HCT116 (cell line): Measurements from ENCODE around the gene KNOP1. TPM values are rescaled to one million over a fixed set of nuclear protein-coding genes. Genes with fewer than 3 reads are reported as not detected.
A peak's percentile ranks its signal among the peaks of the same experiment; 100 is the strongest.

Experiments used
- ATAC-seq: fragments of 200-7000 bp; cut with Tn5 transposase; 2 replicates; pipeline ENCODE4 v1.9.1; 2020; ENCODE audit warnings: mild to moderate bottlenecking, moderate library complexity
- BruUV-seq: library from RNA; stranded (reverse); fragments of 400-500 nt; replicated peaks from 2 replicates; lab custom pipeline; 2021; lab: Mats Ljungman, UMichigan
- CTCF ChIA-PET: fragments of 300-600 bp; sonication (Branson Sonifier 250); formaldehyde crosslinking; loops from one replicate; lab custom pipeline; 2021; ENCODE audit warnings: antibody characterized with exemption; lab: Charles Lee
- POLR2A ChIA-PET: fragments of 300-600, 350-600 bp; sonication (Branson Sonifier 250); formaldehyde crosslinking; loops from one replicate; lab custom pipeline; 2021; ENCODE audit warnings: antibody characterized with exemption; lab: Charles Lee
- RAD21 ChIA-PET, 2 experiments: fragments of 300-600 bp; sonication (Branson Sonifier 250); formaldehyde crosslinking; loops; one replicate each; lab custom pipeline; 2023; ENCODE audit warnings: low total read pairs in 2 of 2; ENCODE audit not compliant: uncharacterized antibody in 2 of 2, unreplicated experiment in 2 of 2, low non-redundant PET in 1 of 2; lab: Charles Lee
- DNase-seq: peaks from one replicate; pipeline ENCODE4 v3.0.0-alpha.2; 2010; ENCODE audit warnings: low read depth, low spot score
- H2AFZ ChIP-seq: fragments of 200-600 bp; shearing (Covaris generic), sonication (generic); 2 replicates; pipeline ENCODE4 v1.6.1; 2017; ENCODE audit warnings: low read depth, mixed run types, mixed read lengths, antibody characterized with exemption, low read length; ENCODE audit not compliant: poor library complexity, severe bottlenecking
- H3K27ac ChIP-seq: 2 replicates; pipeline ENCODE4 v1.5.1; 2012; ENCODE audit warnings: low read depth, low read length
- H3K27me3 ChIP-seq: fragments of 200-600 bp; sonication (generic); 2 replicates; pipeline ENCODE4 v1.6.1; 2016; ENCODE audit warnings: mixed run types, low read length, mixed read lengths; ENCODE audit not compliant: insufficient read depth
- H3K36me3 ChIP-seq, 2 experiments: fragments of 200-500 bp in 1 of 2; fragments of 200-600 bp in 1 of 2; sonication (Bioruptor generic) in 1 of 2; sonication (generic) in 1 of 2; 2 replicates each; pipeline versions ENCODE4 v1.5.1 to v1.6.1; 2014 to 2016; ENCODE audit warnings: low read length in 2 of 2, inconsistent platforms in 1 of 2, mixed read lengths in 1 of 2, mixed run types in 1 of 2; ENCODE audit not compliant: insufficient read depth in 2 of 2, control insufficient read depth in 1 of 2
- H3K4me1 ChIP-seq, 2 experiments: fragments of 200-600 bp in 1 of 2; sonication (generic) in 1 of 2; 2 replicates each; pipeline versions ENCODE4 v1.5.1 to v1.6.1; 2012 to 2017; ENCODE audit warnings: low read length in 2 of 2, inconsistent platforms in 1 of 2, mild to moderate bottlenecking in 1 of 2, mixed read lengths in 1 of 2, mixed run types in 1 of 2, moderate library complexity in 1 of 2; ENCODE audit not compliant: insufficient read depth in 2 of 2, control insufficient read depth in 1 of 2
- H3K4me2 ChIP-seq: fragments of 200-600 bp; sonication (generic); 2 replicates; pipeline ENCODE4 v1.6.1; 2017; ENCODE audit warnings: mixed run types, low read length, mixed read lengths
- H3K4me3 ChIP-seq, 2 experiments: fragments of 200-600 bp in 1 of 2; sonication (generic) in 1 of 2; replicated peaks in 1 of 2; 2 replicates each; pipeline ENCODE4 v1.5.1; 2011 to 2016; ENCODE audit warnings: low read length in 2 of 2, control low read depth in 1 of 2, low read depth in 1 of 2, mild to moderate bottlenecking in 1 of 2, mixed read lengths in 1 of 2, mixed run types in 1 of 2
- H3K79me2 ChIP-seq: fragments of 200-600 bp; sonication (generic); 2 replicates; pipeline ENCODE4 v1.6.1; 2017; ENCODE audit warnings: mild to moderate bottlenecking, mixed run types, low read length, moderate library complexity, mixed read lengths; ENCODE audit not compliant: insufficient read depth
- H3K9ac ChIP-seq: fragments of 200-600 bp; sonication (generic); 2 replicates; pipeline ENCODE4 v1.6.1; 2016; ENCODE audit warnings: low read length, mixed read lengths
- H3K9me2 ChIP-seq: fragments of 200-600 bp; sonication (generic), shearing (Covaris generic); 2 replicates; pipeline ENCODE4 v1.6.1; 2017; ENCODE audit warnings: mixed run types, mild to moderate bottlenecking, moderate library complexity; ENCODE audit not compliant: insufficient read depth
- H3K9me3 ChIP-seq, 2 experiments: fragments of 200-500 bp in 1 of 2; fragments of 200-600 bp in 1 of 2; sonication (Bioruptor generic) in 1 of 2; sonication (generic) in 1 of 2; 2 replicates each; pipeline ENCODE4 v1.6.1; 2014 to 2017; ENCODE audit warnings: low read length in 2 of 2, mixed read lengths in 2 of 2, inconsistent platforms in 1 of 2, low read depth in 1 of 2, mild to moderate bottlenecking in 1 of 2, mixed run types in 1 of 2, moderate library complexity in 1 of 2; ENCODE audit not compliant: control insufficient read depth in 1 of 2, insufficient read depth in 1 of 2
- H4K20me1 ChIP-seq: fragments of 200-600 bp; sonication (generic), shearing (Covaris generic); 2 replicates; pipeline ENCODE4 v1.6.1; 2017; ENCODE audit warnings: mixed run types, mild to moderate bottlenecking, moderate library complexity; ENCODE audit not compliant: insufficient read depth
- ATF3 ChIP-seq: IDR thresholded peaks from 2 replicates; pipeline ENCODE4 v1.6.1; 2012
- CBX3 ChIP-seq: IDR thresholded peaks from 2 replicates; pipeline ENCODE4 v1.6.1; 2012; ENCODE audit warnings: low read depth
- CEBPB ChIP-seq: IDR thresholded peaks from 2 replicates; pipeline ENCODE4 v1.6.1; 2012; ENCODE audit warnings: low read depth
- ELF1 ChIP-seq: IDR thresholded peaks from 2 replicates; pipeline ENCODE4 v1.6.1; 2012; ENCODE audit warnings: low read depth, borderline replicate concordance
- EZH2 ChIP-seq: fragments of 200-600 bp; sonication (generic); IDR thresholded peaks from 2 replicates; pipeline ENCODE4 v1.6.1; 2017; ENCODE audit warnings: antibody characterized with exemption, mixed run types
- EZH2phosphoT487 ChIP-seq: fragments of 200-600 bp; IDR thresholded peaks from 2 replicates; pipeline ENCODE4 v1.6.1; 2018; ENCODE audit warnings: antibody characterized with exemption, borderline replicate concordance
- FOSL1 ChIP-seq: IDR thresholded peaks from 2 replicates; pipeline ENCODE4 v1.6.1; 2012; ENCODE audit warnings: low read depth
- JUND ChIP-seq: IDR thresholded peaks from 2 replicates; pipeline ENCODE4 v1.6.1; 2012
- POLR2AphosphoS5 ChIP-seq: IDR thresholded peaks from 2 replicates; pipeline ENCODE4 v1.6.1; 2011; ENCODE audit warnings: mild to moderate bottlenecking, low read depth, low read length, moderate library complexity
- SIN3A ChIP-seq: IDR thresholded peaks from 2 replicates; pipeline ENCODE4 v1.6.1; 2012; ENCODE audit warnings: low read depth
- SP1 ChIP-seq: IDR thresholded peaks from 2 replicates; pipeline ENCODE4 v1.6.1; 2012; ENCODE audit warnings: low read depth
- TCF7L2 ChIP-seq: IDR thresholded peaks from 2 replicates; pipeline ENCODE4 v1.7.0; 2011; ENCODE audit warnings: borderline replicate concordance, inconsistent platforms; ENCODE audit not compliant: insufficient read depth, insufficient read length; ENCODE audit errors: extremely low read depth
- YY1 ChIP-seq: IDR thresholded peaks from 2 replicates; pipeline ENCODE4 v1.6.1; 2011; ENCODE audit warnings: low read length, low read depth, moderate library complexity, mild to moderate bottlenecking; ENCODE audit not compliant: insufficient replicate concordance; ENCODE audit errors: extremely low read depth
- ZFX ChIP-seq: fragments of 450-650 bp; IDR thresholded peaks from 2 replicates; pipeline ENCODE4 v1.6.1; 2017
- ZNF274 ChIP-seq: fragments of 200-500 bp; sonication (Bioruptor generic); IDR thresholded peaks from 2 replicates; pipeline ENCODE4 v1.6.1; 2014; ENCODE audit warnings: mild to moderate bottlenecking, low read depth, low read length, inconsistent platforms
- intact Hi-C: fragments of 100-400 bp; cut with micrococcal nuclease; formaldehyde crosslinking; loops from 2 replicates; pipeline ENCODE4 v1.10.0; 2022
- total RNA-seq: library from RNA; stranded (reverse); gene quantifications from one replicate; pipeline ENCODE4 v1.2.1, GENCODE V29; 2021; ENCODE audit not compliant: unreplicated experiment
- TF ChIP-seq, protein P1 (sequence below), 3 experiments: fragments of 200-600 bp in 1 of 3; sonication (generic) in 1 of 3; IDR thresholded peaks in 2 of 3; conservative IDR thresholded peaks in 1 of 3; 2 replicates each; pipeline ENCODE4 v1.5.1; 2012 to 2017; ENCODE audit warnings: low read depth in 2 of 3, low read length in 2 of 3, antibody characterized with exemption in 1 of 3, borderline replicate concordance in 1 of 3, control low read depth in 1 of 3, mild to moderate bottlenecking in 1 of 3, mixed read lengths in 1 of 3, mixed run types in 1 of 3, moderate library complexity in 1 of 3; ENCODE audit not compliant: insufficient read depth in 1 of 3
- TF ChIP-seq, protein P2 (sequence below): IDR thresholded peaks from 2 replicates; pipeline ENCODE4 v1.6.1; 2012; ENCODE audit warnings: low read depth

KNOP1 gene
- total RNA-seq, 1 experiment from 2014 or later = 34.6 TPM

DNA sequence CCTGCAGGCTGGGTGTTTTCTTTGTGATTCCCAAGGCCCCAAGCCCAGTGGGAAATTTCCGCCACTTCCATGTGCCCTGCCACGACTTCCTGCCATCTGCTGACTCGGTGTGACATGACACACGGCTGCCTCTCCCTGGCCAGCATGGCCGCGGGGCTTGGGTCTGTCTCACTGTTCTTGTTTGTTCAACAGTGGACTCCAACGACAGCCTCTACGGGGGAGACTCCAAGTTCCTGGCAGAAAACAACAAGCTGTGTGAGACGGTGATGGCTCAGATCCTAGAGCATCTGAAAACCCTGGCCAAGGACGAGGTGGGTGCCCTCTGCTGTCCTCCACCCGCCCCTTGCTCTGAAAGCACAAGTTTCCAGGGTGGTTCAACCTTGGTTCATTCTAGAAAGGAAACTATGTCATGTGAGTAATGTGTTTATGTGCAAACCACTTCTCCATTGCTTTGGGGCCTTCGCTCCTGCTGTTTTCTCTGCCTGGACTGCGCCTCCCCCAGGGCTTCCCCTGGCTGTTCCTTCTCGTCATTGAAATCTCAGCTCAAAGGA is 26.8 kb downstream of the KNOP1 start:
- Histone ChIP-seq H3K4me3 (no peak overlapping the region), H3K79me2 (no peaks in the 10 kb centered on the region), H4K20me1 (no peaks in the 10 kb centered on the region), H3K4me2 (no peak overlapping the region), H3K9me3 (no peaks in the 10 kb centered on the region), H3K9ac (no peak overlapping the region), H3K36me3 (no peaks in the 10 kb centered on the region), H2AFZ (no peak overlapping the region), H3K27me3 (no peaks in the 10 kb centered on the region), H3K4me1 (peaks cover 4 to 6% of the 10 kb centered on the region in 2 experiments), H3K9me2 (no peaks in the 10 kb centered on the region), H3K27ac (no peak overlapping the region)
- RAD21 ChIA-PET = no interaction called here
- 0 out of 2 replicates have a peak, but pooled peaks have one; percentile 22 for ATAC-seq
- no peak for DNase-seq
- CTCF ChIA-PET = no interaction called here
- intact Hi-C loops = no loop called here
- no TSS peak for BruUV-seq
- POLR2A ChIA-PET = no interaction called here
- TF ChIP-seq EZH2phosphoT487 (no peak), POLR2AphosphoS5 (no peak), ZFX (no peak), ELF1 (no peak), TCF7L2 (no peak), FOSL1 (no peak), SP1 (no peak), SIN3A (no peak), CBX3 (no peak), ATF3 (no peak), JUND (no peak), YY1 (no peak), ZNF274 (no peak), EZH2 (no peak), CEBPB (no peak)
- TF ChIP-seq, protein P1, sequence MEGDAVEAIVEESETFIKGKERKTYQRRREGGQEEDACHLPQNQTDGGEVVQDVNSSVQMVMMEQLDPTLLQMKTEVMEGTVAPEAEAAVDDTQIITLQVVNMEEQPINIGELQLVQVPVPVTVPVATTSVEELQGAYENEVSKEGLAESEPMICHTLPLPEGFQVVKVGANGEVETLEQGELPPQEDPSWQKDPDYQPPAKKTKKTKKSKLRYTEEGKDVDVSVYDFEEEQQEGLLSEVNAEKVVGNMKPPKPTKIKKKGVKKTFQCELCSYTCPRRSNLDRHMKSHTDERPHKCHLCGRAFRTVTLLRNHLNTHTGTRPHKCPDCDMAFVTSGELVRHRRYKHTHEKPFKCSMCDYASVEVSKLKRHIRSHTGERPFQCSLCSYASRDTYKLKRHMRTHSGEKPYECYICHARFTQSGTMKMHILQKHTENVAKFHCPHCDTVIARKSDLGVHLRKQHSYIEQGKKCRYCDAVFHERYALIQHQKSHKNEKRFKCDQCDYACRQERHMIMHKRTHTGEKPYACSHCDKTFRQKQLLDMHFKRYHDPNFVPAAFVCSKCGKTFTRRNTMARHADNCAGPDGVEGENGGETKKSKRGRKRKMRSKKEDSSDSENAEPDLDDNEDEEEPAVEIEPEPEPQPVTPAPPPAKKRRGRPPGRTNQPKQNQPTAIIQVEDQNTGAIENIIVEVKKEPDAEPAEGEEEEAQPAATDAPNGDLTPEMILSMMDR (IDR thresholded peaks at IDR 0.05 in 2 of 3, conservative IDR thresholded peaks at IDR 0.05 in 1 of 3; ENCODE audit: borderline replicate concordance in 1 of 3, insufficient read depth in 1 of 3, low read depth in 2 of 3, low read length in 2 of 3) = no peak
- TF ChIP-seq, protein P2, sequence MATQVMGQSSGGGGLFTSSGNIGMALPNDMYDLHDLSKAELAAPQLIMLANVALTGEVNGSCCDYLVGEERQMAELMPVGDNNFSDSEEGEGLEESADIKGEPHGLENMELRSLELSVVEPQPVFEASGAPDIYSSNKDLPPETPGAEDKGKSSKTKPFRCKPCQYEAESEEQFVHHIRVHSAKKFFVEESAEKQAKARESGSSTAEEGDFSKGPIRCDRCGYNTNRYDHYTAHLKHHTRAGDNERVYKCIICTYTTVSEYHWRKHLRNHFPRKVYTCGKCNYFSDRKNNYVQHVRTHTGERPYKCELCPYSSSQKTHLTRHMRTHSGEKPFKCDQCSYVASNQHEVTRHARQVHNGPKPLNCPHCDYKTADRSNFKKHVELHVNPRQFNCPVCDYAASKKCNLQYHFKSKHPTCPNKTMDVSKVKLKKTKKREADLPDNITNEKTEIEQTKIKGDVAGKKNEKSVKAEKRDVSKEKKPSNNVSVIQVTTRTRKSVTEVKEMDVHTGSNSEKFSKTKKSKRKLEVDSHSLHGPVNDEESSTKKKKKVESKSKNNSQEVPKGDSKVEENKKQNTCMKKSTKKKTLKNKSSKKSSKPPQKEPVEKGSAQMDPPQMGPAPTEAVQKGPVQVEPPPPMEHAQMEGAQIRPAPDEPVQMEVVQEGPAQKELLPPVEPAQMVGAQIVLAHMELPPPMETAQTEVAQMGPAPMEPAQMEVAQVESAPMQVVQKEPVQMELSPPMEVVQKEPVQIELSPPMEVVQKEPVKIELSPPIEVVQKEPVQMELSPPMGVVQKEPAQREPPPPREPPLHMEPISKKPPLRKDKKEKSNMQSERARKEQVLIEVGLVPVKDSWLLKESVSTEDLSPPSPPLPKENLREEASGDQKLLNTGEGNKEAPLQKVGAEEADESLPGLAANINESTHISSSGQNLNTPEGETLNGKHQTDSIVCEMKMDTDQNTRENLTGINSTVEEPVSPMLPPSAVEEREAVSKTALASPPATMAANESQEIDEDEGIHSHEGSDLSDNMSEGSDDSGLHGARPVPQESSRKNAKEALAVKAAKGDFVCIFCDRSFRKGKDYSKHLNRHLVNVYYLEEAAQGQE = no peak
